H1 (cell line): ENCODE measurements around the gene LYPD3. TPM values are rescaled to one million over a fixed set of nuclear protein-coding genes. Genes with fewer than 3 reads are reported as not detected.

ENCODE experiments used
- SP2 ChIP-seq: IDR thresholded peaks from 2 replicates; pipeline ENCODE4 v1.6.1; 2012; ENCODE audit warnings: mild to moderate bottlenecking, low read length, inconsistent platforms
- TAF1 ChIP-seq: IDR thresholded peaks from 2 replicates; pipeline ENCODE4 v1.6.1; 2011; ENCODE audit warnings: mild to moderate bottlenecking, low read depth, low read length
- TCF12 ChIP-seq: IDR thresholded peaks from 2 replicates; pipeline ENCODE4 v1.6.1; 2011; ENCODE audit warnings: low read depth, mild to moderate bottlenecking, low read length
- polyA plus RNA-seq, 7 experiments: library from polyadenylated mRNA; depleted of rRNA in 3 of 7; stranded (reverse) in 5 of 7; unstranded in 2 of 7; fragments of >200 nt in 5 of 7; fragments of 200-250 nt in 2 of 7; gene quantifications; 1 replicate in 5 of 7; 2 replicates in 1 of 7; 4 replicates in 1 of 7; pipeline versions ENCODE4 v1.2.1 to v1.2.3, GENCODE V29; 2011 to 2013; ENCODE audit warnings: missing spikeins in 2 of 7, mixed read lengths in 2 of 7
- total RNA-seq: library from RNA; stranded (reverse); fragmentation: NEBNext Ultra II Directional; extraction: Animal tissue kit (Norgen Biotek cat#: 25700); gene quantifications from 2 replicates; pipeline ENCODE4 v1.2.1, GENCODE V29; 2021
- TF ChIP-seq, protein P1 (sequence below), 3 experiments: IDR thresholded peaks; 1 replicate in 2 of 3; 2 replicates in 1 of 3; pipeline versions ENCODE4 v1.5.1 to v1.6.1; 2011; ENCODE audit warnings: low read length in 3 of 3, mild to moderate bottlenecking in 3 of 3, inconsistent platforms in 2 of 3, low read depth in 1 of 3, moderate library complexity in 1 of 3; ENCODE audit not compliant: insufficient read depth in 1 of 3; ENCODE audit errors: control extremely low read depth in 1 of 3

The LYPD3 gene
- total and polyA plus RNA-seq, 2 of the 8 experiments (the other 6 are each of a cell fraction or from before 2014, with no cell fraction given): 4.1 to 16.4 TPM

- TF ChIP-seq, protein P1, sequence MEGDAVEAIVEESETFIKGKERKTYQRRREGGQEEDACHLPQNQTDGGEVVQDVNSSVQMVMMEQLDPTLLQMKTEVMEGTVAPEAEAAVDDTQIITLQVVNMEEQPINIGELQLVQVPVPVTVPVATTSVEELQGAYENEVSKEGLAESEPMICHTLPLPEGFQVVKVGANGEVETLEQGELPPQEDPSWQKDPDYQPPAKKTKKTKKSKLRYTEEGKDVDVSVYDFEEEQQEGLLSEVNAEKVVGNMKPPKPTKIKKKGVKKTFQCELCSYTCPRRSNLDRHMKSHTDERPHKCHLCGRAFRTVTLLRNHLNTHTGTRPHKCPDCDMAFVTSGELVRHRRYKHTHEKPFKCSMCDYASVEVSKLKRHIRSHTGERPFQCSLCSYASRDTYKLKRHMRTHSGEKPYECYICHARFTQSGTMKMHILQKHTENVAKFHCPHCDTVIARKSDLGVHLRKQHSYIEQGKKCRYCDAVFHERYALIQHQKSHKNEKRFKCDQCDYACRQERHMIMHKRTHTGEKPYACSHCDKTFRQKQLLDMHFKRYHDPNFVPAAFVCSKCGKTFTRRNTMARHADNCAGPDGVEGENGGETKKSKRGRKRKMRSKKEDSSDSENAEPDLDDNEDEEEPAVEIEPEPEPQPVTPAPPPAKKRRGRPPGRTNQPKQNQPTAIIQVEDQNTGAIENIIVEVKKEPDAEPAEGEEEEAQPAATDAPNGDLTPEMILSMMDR (IDR thresholded peaks at IDR 0.05; ENCODE audit: control extremely low read depth in 1 of 3, insufficient read depth in 1 of 3, low read depth in 1 of 3, low read length in 3 of 3): no peak
- no peak for TF ChIP-seq TCF12
- TF ChIP-seq TAF1: no peak
- TF ChIP-seq SP2: no peak
These were observed 53.0 kb downstream of the LYPD3 start (continued) for GRCh38 chr19:43412441-43412840.

Other genes starting within 250 kb of the LYPD3 start
- gene PSG9, start 196.1 kb downstream of the LYPD3 start, total RNA-seq: not detected in 2 replicates
- gene PSG9, start 196.1 kb downstream of the LYPD3 start, polyA plus RNA-seq (2011; rRNA removed): not detected in 2 replicates
- 3.4 and 4.2 TPM in 2 replicates for gene CD177, start 111.9 kb downstream of the LYPD3 start, total RNA-seq
- 10.0 and 10.5 TPM in 2 replicates for gene CD177, start 111.9 kb downstream of the LYPD3 start, polyA plus RNA-seq (2011; rRNA removed)
- gene TEX101, start 50.7 kb downstream of the LYPD3 start, total RNA-seq: not detected in 2 replicates
- 0.06 and 0.12 TPM in 2 replicates for gene TEX101, start 50.7 kb downstream of the LYPD3 start, polyA plus RNA-seq (2011; rRNA removed)
- 7.5 and 8.5 TPM in 2 replicates for gene PHLDB3, start 39.1 kb upstream of the LYPD3 start, total RNA-seq
- 4.0 and 6.5 TPM in 2 replicates for gene PHLDB3, start 39.1 kb upstream of the LYPD3 start, polyA plus RNA-seq (2011; rRNA removed)
- gene ETHE1, start 61.6 kb upstream of the LYPD3 start, total RNA-seq: 18.6 and 19.9 TPM in 2 replicates
- gene ETHE1, start 61.6 kb upstream of the LYPD3 start, polyA plus RNA-seq (2011; rRNA removed): 92.7 and 96.0 TPM in 2 replicates
- not detected in 2 replicates for gene ZNF575, start 67.6 kb upstream of the LYPD3 start, total RNA-seq
- 0.05 and 0.16 TPM in 2 replicates for gene ZNF575, start 67.6 kb upstream of the LYPD3 start, polyA plus RNA-seq (2011; rRNA removed)
- 42.5 and 48.5 TPM in 2 replicates for gene XRCC1, start 109.9 kb upstream of the LYPD3 start, total RNA-seq
- gene XRCC1, start 109.9 kb upstream of the LYPD3 start, polyA plus RNA-seq (2011; rRNA removed): 44.4 and 57.9 TPM in 2 replicates
- 7.5 and 9.2 TPM in 2 replicates for gene PINLYP, start 110.2 kb upstream of the LYPD3 start, total RNA-seq
- gene PINLYP, start 110.2 kb upstream of the LYPD3 start, polyA plus RNA-seq (2011; rRNA removed): 27.1 and 31.3 TPM in 2 replicates
- 39.9 and 42.9 TPM in 2 replicates for gene IRGQ, start 130.5 kb upstream of the LYPD3 start, total RNA-seq
- 10.5 and 16.0 TPM in 2 replicates for gene IRGQ, start 130.5 kb upstream of the LYPD3 start, polyA plus RNA-seq (2011; rRNA removed)
- gene ZNF576, start 131.0 kb upstream of the LYPD3 start, total RNA-seq: 13.6 and 14.7 TPM in 2 replicates
- gene ZNF576, start 131.0 kb upstream of the LYPD3 start, polyA plus RNA-seq (2011; rRNA removed): 32.4 and 35.9 TPM in 2 replicates
- gene SRRM5, start 146.5 kb upstream of the LYPD3 start, total RNA-seq: 0.11 and 0.25 TPM in 2 replicates
- 0.06 and 0.16 TPM in 2 replicates for gene SRRM5, start 146.5 kb upstream of the LYPD3 start, polyA plus RNA-seq (2011; rRNA removed)
- gene ZNF428, start 154.0 kb upstream of the LYPD3 start, total RNA-seq: 16.7 and 19.5 TPM in 2 replicates
- 7.8 and 15.5 TPM in 2 replicates for gene ZNF428, start 154.0 kb upstream of the LYPD3 start, polyA plus RNA-seq (2011; rRNA removed)
- gene CADM4, start 174.2 kb upstream of the LYPD3 start, total RNA-seq: 23.1 and 25.0 TPM in 2 replicates
- gene CADM4, start 174.2 kb upstream of the LYPD3 start, polyA plus RNA-seq (2011; rRNA removed): 13.5 and 20.7 TPM in 2 replicates
- gene PLAUR, start 204.6 kb upstream of the LYPD3 start, total RNA-seq: 22.9 and 23.0 TPM in 2 replicates
- gene PLAUR, start 204.6 kb upstream of the LYPD3 start, polyA plus RNA-seq (2011; rRNA removed): 23.4 and 29.8 TPM in 2 replicates